NCI-H345 treated with DMSO at 0.1 percent for 48 hours (cell line): ENCODE data around the gene EXD3.

Experiments
- DNase-seq: peaks from one replicate; lab custom pipeline; 2025; ENCODE audit not compliant: unreplicated experiment; lab: John Stamatoyannopoulos, UW

The EXD3 gene

GRCh38 chr9:137309368-137310188, 113.4 kb downstream of the EXD3 start:
- DNase-seq: no peak

GRCh38 chr9:137308057-137308619, 114.8 kb downstream of the EXD3 start:
- DNase-seq: no peak

- no peak for DNase-seq
These were observed 115.5 kb downstream of the EXD3 start for GRCh38 chr9:137307255-137308056.

- DNase-seq: no peak
These were observed 116.1 kb downstream of the EXD3 start for GRCh38 chr9:137306850-137307254.

GRCh38 chr9:137306066-137306849, 116.7 kb downstream of the EXD3 start:
- no peak for DNase-seq

- DNase-seq: no peak
These were observed 117.2 kb downstream of the EXD3 start for GRCh38 chr9:137305798-137306065.

- peak; percentile 27 for DNase-seq
These were observed 117.7 kb downstream of the EXD3 start for GRCh38 chr9:137305060-137305797.

GRCh38 chr9:137304383-137305059, 118.4 kb downstream of the EXD3 start:
- DNase-seq: no peak

- DNase-seq: no peak
These were observed 119.0 kb downstream of the EXD3 start for GRCh38 chr9:137303893-137304382.

- no peak for DNase-seq
These were observed 119.6 kb downstream of the EXD3 start for GRCh38 chr9:137303151-137303892.

GRCh38 chr9:137302449-137303150, 120.4 kb downstream of the EXD3 start:
- no peak for DNase-seq

- DNase-seq: peak; percentile 40
These were observed 120.9 kb downstream of the EXD3 start, which contains the start of gene NRARP for GRCh38 chr9:137302118-137302448. NRARP (minus strand) TSS chr9:137302271; CDS start chr9:137301928, 343 bp downstream.

- no peak for DNase-seq
These were observed 121.6 kb downstream of the EXD3 start for GRCh38 chr9:137301081-137301947.

GRCh38 chr9:137300567-137301080, 122.3 kb downstream of the EXD3 start:
- no peak for DNase-seq

GRCh38 chr9:137299938-137300337, 123.0 kb downstream of the EXD3 start:
- DNase-seq: no peak

GRCh38 chr9:137299203-137299565, 123.8 kb downstream of the EXD3 start:
- DNase-seq: no peak

- DNase-seq: no peak
These were observed 124.4 kb downstream of the EXD3 start for GRCh38 chr9:137298401-137299202.
